Stimulated activated effector memory CD8-positive, alpha-beta T cell treated with anti-CD3 and anti-CD28 coated beads, Interleukin-12 subunit alpha, Interleukin-12 subunit beta, amount 100 ng/mL, for 72 hours (primary cell): ENCODE measurements around the gene OR6K2.

Source experiments
- ATAC-seq: fragments of 150-1000 bp; cut with Tn5 transposase; 2 replicates; pipeline ENCODE4 v1.10.0; 2021
- DNase-seq, 2 donors: peaks; one replicate each; pipeline ENCODE4 v3.0.0; 2021 to 2022; ENCODE audit warnings: low spot score in 2 of 2
- H3K27ac Mint-ChIP-seq: one replicate; pipeline ENCODE4 v1.8.0; 2022; ENCODE audit warnings: mild to moderate bottlenecking, mixed read lengths
- H3K36me3 Mint-ChIP-seq: one replicate; pipeline ENCODE4 v1.8.0; 2022; ENCODE audit warnings: mild to moderate bottlenecking, mixed read lengths
- H3K4me1 Mint-ChIP-seq: one replicate; pipeline ENCODE4 v1.8.0; 2022; ENCODE audit warnings: mixed read lengths
- H3K4me3 Mint-ChIP-seq: one replicate; pipeline ENCODE4 v1.8.0; 2022; ENCODE audit warnings: mild to moderate bottlenecking, mixed read lengths
- H3K9me3 Mint-ChIP-seq: one replicate; pipeline ENCODE4 v1.8.0; 2022; ENCODE audit warnings: mixed read lengths

OR6K2 gene

GRCh38 chr1:158700552-158700951 lies at the start of gene OR6K2:
OR6K2 (minus strand) TSS chr1:158700652; CDS start chr1:158700652, 0 bp downstream.
- H3K36me3 Mint-ChIP-seq, result no peaks in the 10 kb centered on the region
- DNase-seq (no peak), ATAC-seq (no peak)
- H3K27ac Mint-ChIP-seq, result no peak within 1 kb of the TSS
- no peak within 1 kb of the TSS for H3K4me3 Mint-ChIP-seq
- no peaks in the 10 kb centered on the region for H3K9me3 Mint-ChIP-seq
- no peaks in the 10 kb centered on the region for H3K4me1 Mint-ChIP-seq

- no peak for DNase-seq
- H3K36me3 Mint-ChIP-seq, result no peaks in the 10 kb centered on the region
- no peak for ATAC-seq
- no peak overlapping the region for H3K4me3 Mint-ChIP-seq
- H3K27ac Mint-ChIP-seq, result no peak overlapping the region
- H3K9me3 Mint-ChIP-seq, result no peaks in the 10 kb centered on the region
- H3K4me1 Mint-ChIP-seq, result no peaks in the 10 kb centered on the region
These were observed 35.4 kb upstream of the OR6K2 start for GRCh38 chr1:158735848-158736247.

- Mint-ChIP-seq H3K4me3 (no peak overlapping the region), H3K36me3 (no peaks in the 10 kb centered on the region), H3K4me1 (no peaks in the 10 kb centered on the region), H3K27ac (no peak overlapping the region), H3K9me3 (no peaks in the 10 kb centered on the region)
- no peak for ATAC-seq
- DNase-seq, result no peak
These were observed 32.1 kb upstream of the OR6K2 start for GRCh38 chr1:158732524-158732923.

GRCh38 chr1:158731707-158732106 lies 31.3 kb upstream of the OR6K2 start:
- ATAC-seq, result no peak
- no peak overlapping the region for H3K4me3 Mint-ChIP-seq
- no peak overlapping the region for H3K27ac Mint-ChIP-seq
- no peaks in the 10 kb centered on the region for H3K4me1 Mint-ChIP-seq
- DNase-seq, result no peak
- H3K9me3 Mint-ChIP-seq, result no peaks in the 10 kb centered on the region
- no peaks in the 10 kb centered on the region for H3K36me3 Mint-ChIP-seq

GRCh38 chr1:158730453-158730852 lies 30.0 kb upstream of the OR6K2 start:
- ATAC-seq (no peak), DNase-seq (no peak)
- H3K27ac Mint-ChIP-seq, result no peak overlapping the region
- no peaks in the 10 kb centered on the region for H3K36me3 Mint-ChIP-seq
- H3K4me3 Mint-ChIP-seq, result no peak overlapping the region
- no peaks in the 10 kb centered on the region for H3K4me1 Mint-ChIP-seq
- no peaks in the 10 kb centered on the region for H3K9me3 Mint-ChIP-seq

GRCh38 chr1:158728510-158729225 lies 28.2 kb upstream of the OR6K2 start:
- Mint-ChIP-seq H3K4me1 (no peaks in the 10 kb centered on the region), H3K4me3 (no peak overlapping the region), H3K36me3 (no peaks in the 10 kb centered on the region), H3K9me3 (no peaks in the 10 kb centered on the region), H3K27ac (no peak overlapping the region)
- no peak for DNase-seq
- no peak for ATAC-seq

GRCh38 chr1:158724442-158724841 lies 24.0 kb upstream of the OR6K2 start:
- H3K36me3 Mint-ChIP-seq, result no peaks in the 10 kb centered on the region
- no peak overlapping the region for H3K27ac Mint-ChIP-seq
- no peak for ATAC-seq
- DNase-seq, result no peak
- H3K4me3 Mint-ChIP-seq, result no peak overlapping the region
- no peaks in the 10 kb centered on the region for H3K4me1 Mint-ChIP-seq
- H3K9me3 Mint-ChIP-seq, result no peaks in the 10 kb centered on the region

- no peaks in the 10 kb centered on the region for H3K4me1 Mint-ChIP-seq
- ATAC-seq, result no peak
- DNase-seq, result no peak
- H3K27ac Mint-ChIP-seq, result no peak within 1 kb of the TSS
- no peaks in the 10 kb centered on the region for H3K36me3 Mint-ChIP-seq
- no peaks in the 10 kb centered on the region for H3K9me3 Mint-ChIP-seq
- H3K4me3 Mint-ChIP-seq, result no peak within 1 kb of the TSS
These were observed 20.2 kb upstream of the OR6K2 start, which contains the start of gene OR6K3 for GRCh38 chr1:158720620-158721019. OR6K3 (minus strand) TSS chr1:158720720; CDS start chr1:158718115, 2,605 bp downstream.

GRCh38 chr1:158719664-158720063 lies 19.2 kb upstream of the OR6K2 start:
- Mint-ChIP-seq H3K4me3 (no peak overlapping the region), H3K4me1 (no peaks in the 10 kb centered on the region), H3K9me3 (no peaks in the 10 kb centered on the region), H3K36me3 (no peaks in the 10 kb centered on the region), H3K27ac (no peak overlapping the region)
- DNase-seq (no peak), ATAC-seq (no peak)

GRCh38 chr1:158717344-158717743 lies 16.9 kb upstream of the OR6K2 start:
- H3K27ac Mint-ChIP-seq, result no peak overlapping the region
- DNase-seq (no peak), ATAC-seq (no peak)
- no peak overlapping the region for H3K4me3 Mint-ChIP-seq
- no peaks in the 10 kb centered on the region for H3K4me1 Mint-ChIP-seq
- H3K36me3 Mint-ChIP-seq, result no peaks in the 10 kb centered on the region
- no peaks in the 10 kb centered on the region for H3K9me3 Mint-ChIP-seq

- DNase-seq, result no peak
- Mint-ChIP-seq H3K27ac (no peak overlapping the region), H3K9me3 (no peaks in the 10 kb centered on the region), H3K4me1 (no peaks in the 10 kb centered on the region), H3K4me3 (no peak overlapping the region), H3K36me3 (no peaks in the 10 kb centered on the region)
- ATAC-seq, result peak; percentile 75
These were observed 15.9 kb upstream of the OR6K2 start for GRCh38 chr1:158716335-158716734.

GRCh38 chr1:158714754-158715153 lies 14.3 kb upstream of the OR6K2 start:
- H3K36me3 Mint-ChIP-seq, result no peaks in the 10 kb centered on the region
- no peaks in the 10 kb centered on the region for H3K9me3 Mint-ChIP-seq
- no peak overlapping the region for H3K4me3 Mint-ChIP-seq
- no peaks in the 10 kb centered on the region for H3K4me1 Mint-ChIP-seq
- H3K27ac Mint-ChIP-seq, result no peak overlapping the region
- ATAC-seq (no peak), DNase-seq (no peak)

- Mint-ChIP-seq H3K4me1 (no peaks in the 10 kb centered on the region), H3K27ac (no peak overlapping the region), H3K9me3 (no peaks in the 10 kb centered on the region), H3K4me3 (no peak overlapping the region), H3K36me3 (no peaks in the 10 kb centered on the region)
- no peak for ATAC-seq
- no peak for DNase-seq
These were observed 10.6 kb upstream of the OR6K2 start for GRCh38 chr1:158711098-158711497.

GRCh38 chr1:158706096-158706495 lies 5.6 kb upstream of the OR6K2 start:
- Mint-ChIP-seq H3K9me3 (no peaks in the 10 kb centered on the region), H3K27ac (no peak overlapping the region), H3K36me3 (no peaks in the 10 kb centered on the region), H3K4me3 (no peak overlapping the region), H3K4me1 (no peaks in the 10 kb centered on the region)
- ATAC-seq, result no peak
- no peak for DNase-seq

GRCh38 chr1:158694596-158694995 lies 5.9 kb downstream of the OR6K2 start:
- no peak overlapping the region for H3K4me3 Mint-ChIP-seq
- no peak overlapping the region for H3K27ac Mint-ChIP-seq
- no peak for ATAC-seq
- H3K9me3 Mint-ChIP-seq, result no peaks in the 10 kb centered on the region
- no peak for DNase-seq
- H3K36me3 Mint-ChIP-seq, result no peaks in the 10 kb centered on the region
- no peaks in the 10 kb centered on the region for H3K4me1 Mint-ChIP-seq

- Mint-ChIP-seq H3K36me3 (no peaks in the 10 kb centered on the region), H3K4me1 (no peaks in the 10 kb centered on the region), H3K4me3 (no peak overlapping the region), H3K27ac (no peak overlapping the region), H3K9me3 (no peaks in the 10 kb centered on the region)
- no peak for DNase-seq
- no peak for ATAC-seq
These were observed 8.1 kb downstream of the OR6K2 start for GRCh38 chr1:158692356-158692755.

GRCh38 chr1:158691907-158692306 lies 8.5 kb downstream of the OR6K2 start:
- H3K4me1 Mint-ChIP-seq, result no peaks in the 10 kb centered on the region
- H3K4me3 Mint-ChIP-seq, result no peak overlapping the region
- no peak for ATAC-seq
- no peak overlapping the region for H3K27ac Mint-ChIP-seq
- no peak for DNase-seq
- no peaks in the 10 kb centered on the region for H3K36me3 Mint-ChIP-seq
- H3K9me3 Mint-ChIP-seq, result no peaks in the 10 kb centered on the region
